Uterus (tissue), 2 donors: ENCODE results near the gene SOCS2.

Experiments
- CTCF ChIP-seq, 4 experiments: fragments of 200-600 bp in 2 of 4; fragments of 450-650 bp in 2 of 4; sonication (generic) in 2 of 4; IDR thresholded peaks; one replicate each; pipeline ENCODE4 v1.5.1; 2016 to 2019; ENCODE audit warnings: antibody characterized with exemption in 4 of 4, mild to moderate bottlenecking in 2 of 4, moderate library complexity in 1 of 4
- POLR2A ChIP-seq, 2 donors: fragments of 450-650 bp; IDR thresholded peaks; one replicate each; pipeline ENCODE4 v1.6.1; 2016; ENCODE audit warnings: antibody characterized with exemption in 2 of 2, mild to moderate bottlenecking in 1 of 2, moderate library complexity in 1 of 2

DNA sequence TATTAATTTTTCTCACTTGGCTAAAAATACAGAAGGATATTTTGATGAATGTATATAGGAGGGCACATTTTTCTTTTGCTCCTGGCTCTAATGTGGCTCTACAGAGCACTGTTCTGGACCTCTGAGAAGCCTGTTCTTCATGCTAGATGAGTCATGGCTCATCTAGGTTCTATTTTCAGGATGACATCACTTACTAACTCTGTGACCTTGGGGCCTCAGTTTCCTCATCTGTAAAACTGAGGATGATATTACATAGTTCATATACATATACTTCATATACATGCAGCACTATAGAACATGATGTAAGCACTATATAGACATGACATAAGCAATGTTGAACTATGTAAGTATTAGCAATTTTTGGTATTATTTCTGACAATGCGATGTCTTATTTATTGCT lies 35.8 kb downstream of the SOCS2 start:
- TF ChIP-seq CTCF (IDR thresholded peaks at IDR 0.05) = no peak
- TF ChIP-seq POLR2A (IDR thresholded peaks at IDR 0.05) = no peak
